ENCODE data around the gene MARCHF6. TPM values are rescaled to one million over a fixed set of nuclear protein-coding genes. Genes with fewer than 3 reads are reported as not detected.
A peak's percentile ranks its signal among the peaks of the same experiment; 100 is the strongest.

MARCHF6 gene
- total and polyA plus RNA-seq, 9 of the 15 experiments (the other 6 are each of a cell fraction or from before 2014, with no cell fraction given), result 74.1 to 456 (median 116) TPM

DNA sequence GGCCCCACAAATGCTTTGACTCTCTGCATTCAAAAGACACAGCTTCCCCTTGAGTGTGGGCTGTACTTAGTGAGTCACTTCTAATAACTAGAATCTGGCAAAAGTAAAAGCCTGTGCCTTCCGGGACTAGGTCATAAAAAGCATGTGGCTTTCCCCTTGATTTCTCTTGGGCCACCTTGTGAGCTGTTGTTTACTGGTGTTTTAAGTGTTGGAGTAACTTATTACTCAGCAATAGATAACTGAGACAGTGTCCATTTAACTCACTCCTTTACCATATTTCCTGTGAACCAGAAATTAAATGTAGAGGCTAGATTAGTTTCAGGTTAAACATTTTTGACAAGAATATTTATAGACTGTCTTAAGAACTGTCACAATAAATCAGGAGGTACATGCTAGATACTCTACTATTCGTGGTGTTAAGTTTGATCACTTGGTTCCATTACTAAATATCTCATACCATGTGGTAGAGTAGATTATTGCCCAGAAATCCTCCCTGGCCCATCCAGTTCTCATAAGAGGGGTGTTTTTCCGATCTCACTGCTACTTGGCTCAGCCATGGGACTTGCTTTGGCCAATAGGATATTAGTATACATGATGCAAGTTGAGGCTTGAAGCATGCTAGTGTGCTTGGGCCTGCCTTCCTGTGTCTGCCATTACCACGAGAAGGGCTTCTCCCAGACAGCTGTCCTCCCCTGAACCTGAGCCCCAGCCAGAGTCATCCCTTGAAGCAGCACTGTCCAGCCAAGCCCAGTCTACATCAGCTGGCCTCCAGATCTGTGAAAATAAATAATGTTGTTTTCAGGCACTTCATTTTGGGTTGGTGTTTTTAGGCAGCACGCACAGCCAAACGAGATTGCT lies 35.4 kb upstream of the MARCHF6 start (continued):
- TF ChIP-seq CBX3 (IDR thresholded peaks at IDR 0.05; ENCODE audit: borderline replicate concordance in 1 of 2, low read length in 2 of 2) (no peak; a peak in 1 of 3 replicates), ZNF699 (CRISPR knock-in tag; IDR thresholded peaks at IDR 0.05; ENCODE audit: insufficient replicate concordance) (no peak), CREM (IDR thresholded peaks at IDR 0.05; ENCODE audit: low read depth) (no peak), NFATC3 (IDR thresholded peaks at IDR 0.05) (no peak), U2AF1 (optimal IDR thresholded peaks at IDR 0.05; ENCODE audit: low read depth, low read length) (no peak), NFIX (CRISPR knock-in tag; IDR thresholded peaks at IDR 0.05; ENCODE audit: low read depth) (no peak), DIDO1 (tag; IDR thresholded peaks at IDR 0.05; ENCODE audit: low read depth) (no peak), BCL6 (CRISPR knock-in tag; IDR thresholded peaks at IDR 0.05) (no peak), ZNF561 (CRISPR knock-in tag; conservative IDR thresholded peaks at IDR 0.05) (no peak), ZNF79 (CRISPR knock-in tag; IDR thresholded peaks at IDR 0.05; ENCODE audit: low read depth) (no peak), ZNF134 (CRISPR knock-in tag; conservative IDR thresholded peaks at IDR 0.05) (no peak), CHD4 (IDR thresholded peaks at IDR 0.05; ENCODE audit: insufficient read depth, insufficient replicate concordance, low read depth, low read length, poor library complexity, severe bottlenecking) (no peak), SMAD1 (IDR thresholded peaks at IDR 0.05; ENCODE audit: low read depth, low read length, partially characterized antibody) (no peak), STAT5B (CRISPR knock-in tag; IDR thresholded peaks at IDR 0.05) (no peak), SRSF7 (optimal IDR thresholded peaks at IDR 0.05; ENCODE audit: low read depth, low read length) (no peak), NBN (IDR thresholded peaks at IDR 0.05; ENCODE audit: low read depth) (no peak), DPF2 (IDR thresholded peaks at IDR 0.05) (peak; percentile 61), ETV5 (CRISPR knock-in tag; IDR thresholded peaks at IDR 0.05; ENCODE audit: low read depth) (peak; percentile 78), BRCA1 (IDR thresholded peaks at IDR 0.05) (no peak), BRCA1 (CRISPR knock-in tag; IDR thresholded peaks at IDR 0.05) (no peak), PPARD (CRISPR knock-in tag; IDR thresholded peaks at IDR 0.05) (no peak), HNRNPH1 (optimal IDR thresholded peaks at IDR 0.05; ENCODE audit: low read depth, low read length) (no peak)
- TF ChIP-seq, protein P1, sequence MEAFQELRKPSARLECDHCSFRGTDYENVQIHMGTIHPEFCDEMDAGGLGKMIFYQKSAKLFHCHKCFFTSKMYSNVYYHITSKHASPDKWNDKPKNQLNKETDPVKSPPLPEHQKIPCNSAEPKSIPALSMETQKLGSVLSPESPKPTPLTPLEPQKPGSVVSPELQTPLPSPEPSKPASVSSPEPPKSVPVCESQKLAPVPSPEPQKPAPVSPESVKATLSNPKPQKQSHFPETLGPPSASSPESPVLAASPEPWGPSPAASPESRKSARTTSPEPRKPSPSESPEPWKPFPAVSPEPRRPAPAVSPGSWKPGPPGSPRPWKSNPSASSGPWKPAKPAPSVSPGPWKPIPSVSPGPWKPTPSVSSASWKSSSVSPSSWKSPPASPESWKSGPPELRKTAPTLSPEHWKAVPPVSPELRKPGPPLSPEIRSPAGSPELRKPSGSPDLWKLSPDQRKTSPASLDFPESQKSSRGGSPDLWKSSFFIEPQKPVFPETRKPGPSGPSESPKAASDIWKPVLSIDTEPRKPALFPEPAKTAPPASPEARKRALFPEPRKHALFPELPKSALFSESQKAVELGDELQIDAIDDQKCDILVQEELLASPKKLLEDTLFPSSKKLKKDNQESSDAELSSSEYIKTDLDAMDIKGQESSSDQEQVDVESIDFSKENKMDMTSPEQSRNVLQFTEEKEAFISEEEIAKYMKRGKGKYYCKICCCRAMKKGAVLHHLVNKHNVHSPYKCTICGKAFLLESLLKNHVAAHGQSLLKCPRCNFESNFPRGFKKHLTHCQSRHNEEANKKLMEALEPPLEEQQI (IDR thresholded peaks at IDR 0.05), result no peak
- TF ChIP-seq, protein P2, sequence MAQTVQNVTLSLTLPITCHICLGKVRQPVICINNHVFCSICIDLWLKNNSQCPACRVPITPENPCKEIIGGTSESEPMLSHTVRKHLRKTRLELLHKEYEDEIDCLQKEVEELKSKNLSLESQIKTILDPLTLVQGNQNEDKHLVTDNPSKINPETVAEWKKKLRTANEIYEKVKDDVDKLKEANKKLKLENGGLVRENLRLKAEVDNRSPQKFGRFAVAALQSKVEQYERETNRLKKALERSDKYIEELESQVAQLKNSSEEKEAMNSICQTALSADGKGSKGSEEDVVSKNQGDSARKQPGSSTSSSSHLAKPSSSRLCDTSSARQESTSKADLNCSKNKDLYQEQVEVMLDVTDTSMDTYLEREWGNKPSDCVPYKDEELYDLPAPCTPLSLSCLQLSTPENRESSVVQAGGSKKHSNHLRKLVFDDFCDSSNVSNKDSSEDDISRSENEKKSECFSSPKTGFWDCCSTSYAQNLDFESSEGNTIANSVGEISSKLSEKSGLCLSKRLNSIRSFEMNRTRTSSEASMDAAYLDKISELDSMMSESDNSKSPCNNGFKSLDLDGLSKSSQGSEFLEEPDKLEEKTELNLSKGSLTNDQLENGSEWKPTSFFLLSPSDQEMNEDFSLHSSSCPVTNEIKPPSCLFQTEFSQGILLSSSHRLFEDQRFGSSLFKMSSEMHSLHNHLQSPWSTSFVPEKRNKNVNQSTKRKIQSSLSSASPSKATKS (CRISPR knock-in tag; IDR thresholded peaks at IDR 0.05), result no peak
- TF ChIP-seq, protein P3, sequence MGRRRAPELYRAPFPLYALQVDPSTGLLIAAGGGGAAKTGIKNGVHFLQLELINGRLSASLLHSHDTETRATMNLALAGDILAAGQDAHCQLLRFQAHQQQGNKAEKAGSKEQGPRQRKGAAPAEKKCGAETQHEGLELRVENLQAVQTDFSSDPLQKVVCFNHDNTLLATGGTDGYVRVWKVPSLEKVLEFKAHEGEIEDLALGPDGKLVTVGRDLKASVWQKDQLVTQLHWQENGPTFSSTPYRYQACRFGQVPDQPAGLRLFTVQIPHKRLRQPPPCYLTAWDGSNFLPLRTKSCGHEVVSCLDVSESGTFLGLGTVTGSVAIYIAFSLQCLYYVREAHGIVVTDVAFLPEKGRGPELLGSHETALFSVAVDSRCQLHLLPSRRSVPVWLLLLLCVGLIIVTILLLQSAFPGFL (CRISPR knock-in tag; IDR thresholded peaks at IDR 0.05), result no peak
